ENCODE data around the gene STPG2.

Gene STPG2

GRCh38 chr4:97836662-97837061 lies 306.6 kb downstream of the STPG2 start:
- DNase-seq (ENCODE audit: low read depth in 2 of 2, low spot score in 1 of 2): no peak

DNA sequence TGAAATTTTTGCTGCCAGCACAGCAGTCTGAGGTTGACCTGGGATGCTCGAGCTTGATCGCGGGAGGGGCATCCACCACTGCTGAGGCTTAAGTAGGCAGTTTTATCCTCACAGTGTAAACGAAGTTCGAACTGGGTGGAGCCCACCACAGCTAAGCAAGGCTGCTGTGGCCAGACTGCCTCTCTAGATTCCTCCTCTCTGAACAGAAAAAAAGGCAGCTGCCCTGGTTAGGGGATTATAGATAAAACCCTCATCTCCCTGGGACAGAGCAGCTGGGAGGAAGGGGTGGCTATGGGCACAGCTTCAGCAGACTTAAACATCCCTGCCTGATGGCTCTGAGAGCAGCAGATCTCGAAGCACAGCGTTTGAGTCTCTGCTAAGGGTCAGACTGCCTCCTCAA lies 314.6 kb downstream of the STPG2 start:
- DNase-seq (ENCODE audit: low read depth in 2 of 2, low spot score in 1 of 2): no peak

GRCh38 chr4:97819294-97819693 lies 324.0 kb downstream of the STPG2 start:
- no peak for DNase-seq (ENCODE audit: low read depth in 2 of 2, low spot score in 1 of 2)

DNA sequence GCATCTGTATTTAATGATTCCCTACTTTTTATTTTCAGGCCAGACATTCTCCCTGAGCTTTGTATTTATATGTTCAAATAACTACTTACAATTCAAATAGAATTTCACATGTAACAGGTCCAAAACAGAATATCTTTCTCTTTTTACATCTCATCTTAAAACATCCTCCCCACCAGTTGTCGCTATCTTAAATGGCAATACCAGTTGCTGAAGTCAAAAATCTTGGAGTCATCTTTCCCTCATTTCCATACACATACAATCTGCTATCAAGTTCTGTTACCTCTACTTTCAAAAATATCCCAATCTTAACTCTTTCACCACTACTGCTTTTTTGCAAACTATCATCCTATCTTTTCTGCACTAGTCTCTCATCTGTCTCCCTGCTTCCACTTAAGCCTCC lies 330.5 kb downstream of the STPG2 start:
- DNase-seq (ENCODE audit: low read depth in 2 of 2, low spot score in 1 of 2): no peak

- DNase-seq (ENCODE audit: low read depth in 2 of 2, low spot score in 1 of 2): no peak
These were observed 356.9 kb downstream of the STPG2 start for GRCh38 chr4:97786306-97786920.

GRCh38 chr4:97778174-97778573 lies 365.1 kb downstream of the STPG2 start:
- DNase-seq (ENCODE audit: low read depth in 2 of 2, low spot score in 1 of 2): no peak

- no peak for DNase-seq (ENCODE audit: low read depth in 2 of 2, low spot score in 1 of 2)
These were observed 368.8 kb downstream of the STPG2 start for GRCh38 chr4:97774347-97774989.

DNA sequence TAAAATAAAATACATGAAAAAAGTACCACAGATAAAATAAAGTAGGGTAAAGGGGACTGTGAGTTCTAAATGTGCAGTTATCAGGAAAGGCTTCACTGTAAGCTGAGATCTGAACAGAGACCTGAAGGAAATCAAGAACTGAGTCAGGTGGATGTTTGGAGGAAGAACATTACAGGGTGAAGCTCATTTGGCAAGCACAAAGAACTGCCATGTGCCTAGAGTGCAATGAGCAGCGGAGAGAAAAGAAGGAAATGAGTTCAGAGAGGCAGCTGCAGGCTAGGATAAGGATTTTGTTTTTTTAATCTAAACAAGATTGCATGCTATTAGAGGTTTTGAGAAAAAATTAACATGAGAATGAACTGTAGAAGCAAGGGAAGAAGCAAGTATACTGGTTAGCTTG lies 373.1 kb downstream of the STPG2 start:
- DNase-seq (ENCODE audit: low read depth in 2 of 2, low spot score in 1 of 2): no peak

GRCh38 chr4:97762115-97762512 lies 381.2 kb downstream of the STPG2 start:
- DNase-seq (ENCODE audit: low read depth in 2 of 2, low spot score in 1 of 2): no peak

- DNase-seq (ENCODE audit: low read depth in 2 of 2, low spot score in 1 of 2): no peak
These were observed 381.7 kb downstream of the STPG2 start for GRCh38 chr4:97761445-97762114.

DNA sequence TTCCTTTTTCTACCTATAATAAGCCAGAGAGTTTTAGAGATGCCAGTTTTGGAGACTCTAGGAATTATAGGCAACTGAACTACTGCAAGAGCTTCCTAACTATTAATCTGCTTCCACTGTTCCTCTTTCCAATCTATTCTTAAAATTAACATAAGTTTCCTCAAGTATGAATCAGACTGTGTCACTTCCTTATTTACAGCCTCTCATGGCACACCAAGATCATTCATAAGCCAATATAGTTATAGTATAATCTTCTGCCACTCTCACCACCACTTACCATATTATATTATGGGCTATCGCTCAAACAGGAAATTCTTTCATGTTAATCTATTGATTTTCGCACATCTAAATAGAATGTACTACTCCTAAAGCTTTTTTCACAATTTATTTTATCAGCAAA lies 383.5 kb downstream of the STPG2 start:
- no peak for DNase-seq (ENCODE audit: low read depth in 2 of 2, low spot score in 1 of 2)

DNA sequence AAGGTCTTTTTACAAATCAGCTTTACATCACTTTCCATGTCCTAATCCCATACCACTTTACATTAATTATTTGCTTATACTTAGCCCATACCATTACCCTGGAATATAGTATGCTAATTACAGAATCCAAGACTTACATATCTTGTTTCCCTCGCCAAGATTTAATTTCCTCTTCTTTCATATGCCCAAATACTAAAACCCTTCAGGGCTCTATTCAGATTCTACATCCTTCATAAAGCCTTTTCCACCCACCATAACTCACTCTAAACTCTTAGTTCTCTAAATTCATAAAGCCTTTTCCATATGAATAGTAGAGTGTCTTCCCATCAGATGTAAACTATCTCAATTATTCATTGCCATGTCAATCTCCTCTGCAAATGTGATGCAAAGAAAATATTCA lies 390.7 kb downstream of the STPG2 start:
- no peak for DNase-seq (ENCODE audit: low read depth in 2 of 2, low spot score in 1 of 2)

DNA sequence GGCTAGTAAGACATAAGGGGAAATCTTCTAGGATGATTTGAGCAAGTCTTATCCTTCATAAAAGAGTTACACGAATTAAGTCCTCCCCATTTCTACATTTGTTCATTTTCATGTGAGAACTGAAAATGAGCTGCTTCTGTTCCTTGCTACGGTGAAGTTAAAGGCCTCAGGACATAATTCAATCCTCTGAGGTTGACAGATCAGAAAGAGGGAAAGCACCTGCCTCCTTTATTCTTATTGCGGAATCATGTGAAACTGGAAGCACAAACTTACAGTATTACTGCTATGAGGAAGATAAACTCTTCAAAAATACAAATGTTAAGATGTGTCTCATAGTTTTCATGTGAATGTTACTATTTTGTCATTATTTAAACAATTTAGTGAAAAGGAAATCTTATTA lies 395.3 kb downstream of the STPG2 start:
- DNase-seq (ENCODE audit: low read depth in 2 of 2, low spot score in 1 of 2): no peak

GRCh38 chr4:97720869-97721432 lies 422.3 kb downstream of the STPG2 start:
- no peak for DNase-seq (ENCODE audit: low read depth in 2 of 2, low spot score in 1 of 2)

DNA sequence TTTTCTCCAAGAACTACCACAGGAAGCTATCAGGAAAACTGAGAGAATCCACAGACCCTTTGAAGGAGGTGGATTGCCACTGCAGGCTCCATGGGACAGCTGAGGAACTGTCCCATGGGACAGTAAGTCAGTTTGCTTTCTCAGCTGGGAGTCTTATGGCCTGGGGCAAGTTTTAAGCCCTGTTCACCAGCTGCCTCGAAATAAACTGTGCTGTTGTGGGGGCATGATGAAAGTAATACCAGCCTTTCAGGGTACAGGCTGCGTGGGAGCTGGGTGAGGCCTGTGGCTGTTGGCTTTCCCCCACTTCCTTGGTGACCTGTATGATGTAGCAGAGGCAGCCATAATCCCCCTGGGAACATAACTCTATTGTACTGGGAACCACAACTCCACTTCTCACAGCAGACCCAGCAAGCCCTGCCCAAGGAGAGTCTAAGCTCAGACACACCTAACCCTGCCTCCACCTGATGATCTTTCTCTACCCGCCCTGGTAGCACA lies 452.1 kb downstream of the STPG2 start:
- no peak for DNase-seq (ENCODE audit: low read depth in 2 of 2, low spot score in 1 of 2)

GRCh38 chr4:97670703-97671269 lies 472.5 kb downstream of the STPG2 start:
- no peak for DNase-seq (ENCODE audit: low read depth in 2 of 2, low spot score in 1 of 2)

DNA sequence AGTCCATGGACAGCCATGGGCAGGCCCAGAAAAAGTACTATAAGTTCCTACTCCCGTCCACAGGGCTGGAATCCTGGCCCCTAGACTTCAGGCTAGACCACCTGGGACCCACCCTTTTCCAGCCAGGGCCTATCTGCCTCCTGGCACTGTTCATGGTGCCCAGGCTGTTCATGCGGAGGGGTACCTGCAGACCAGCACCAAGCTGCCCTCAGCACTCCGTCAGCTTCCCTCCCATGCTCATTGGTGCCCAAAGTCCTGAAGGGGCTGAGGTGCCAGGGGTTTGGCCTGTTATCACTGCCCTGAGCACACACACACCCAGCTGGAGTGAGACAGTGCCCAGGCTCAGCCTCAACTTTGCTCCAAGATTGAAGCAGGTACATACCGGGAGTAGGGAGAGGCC lies 477.7 kb downstream of the STPG2 start:
- DNase-seq (ENCODE audit: low read depth in 2 of 2, low spot score in 1 of 2): no peak

- DNase-seq (ENCODE audit: low read depth in 2 of 2, low spot score in 1 of 2): no peak
These were observed 478.5 kb downstream of the STPG2 start for GRCh38 chr4:97664741-97665140.

GRCh38 chr4:97662133-97662532 lies 481.1 kb downstream of the STPG2 start:
- DNase-seq (ENCODE audit: low read depth in 2 of 2, low spot score in 1 of 2): no peak

- DNase-seq (ENCODE audit: low read depth in 2 of 2, low spot score in 1 of 2): no peak
These were observed 487.1 kb downstream of the STPG2 start for GRCh38 chr4:97656044-97656720.

- DNase-seq (ENCODE audit: low read depth in 2 of 2, low spot score in 1 of 2): no peak
These were observed 489.6 kb downstream of the STPG2 start for GRCh38 chr4:97653701-97654100.
